Fibroblast of skin of scalp (primary cell): ENCODE measurements around the gene CARNS1.
A peak's percentile ranks its signal among the peaks of the same experiment; 100 is the strongest.
"Not testable (repeated sequence)": the region's sequence is repeated elsewhere in the genome, so short reads cannot be mapped to it uniquely, and the experiment has no call there.

Source experiments
- DNase-seq: peaks from one replicate; pipeline ENCODE4 v3.0.0-alpha.2; 2013

CARNS1 gene

GRCh38 chr11:67410984-67411784 lies 4.3 kb upstream of the CARNS1 start:
- DNase-seq: no peak

GRCh38 chr11:67411785-67412152 lies 3.7 kb upstream of the CARNS1 start:
- DNase-seq: no peak

- DNase-seq: no peak
These were observed 2.8 kb upstream of the CARNS1 start for GRCh38 chr11:67412495-67413179.

- DNase-seq: no peak
These were observed 2.1 kb upstream of the CARNS1 start for GRCh38 chr11:67413266-67413849.

- DNase-seq: peak; percentile 12
These were observed 1.2 kb downstream of the CARNS1 start for GRCh38 chr11:67416416-67417335.

GRCh38 chr11:67417425-67417824 lies 1.9 kb downstream of the CARNS1 start:
- DNase-seq: no peak

GRCh38 chr11:67418476-67419281 lies 3.2 kb downstream of the CARNS1 start:
- no peak for DNase-seq

GRCh38 chr11:67419325-67420049 lies 4.0 kb downstream of the CARNS1 start:
- DNase-seq: no peak

- DNase-seq: no peak
These were observed 4.7 kb downstream of the CARNS1 start for GRCh38 chr11:67420147-67420645.

GRCh38 chr11:67420646-67421429 lies 5.4 kb downstream of the CARNS1 start:
- peak; percentile 92 for DNase-seq

- DNase-seq: no peak
These were observed 6.1 kb downstream of the CARNS1 start for GRCh38 chr11:67421430-67422031.

- DNase-seq: no peak
These were observed 7.4 kb downstream of the CARNS1 start for GRCh38 chr11:67422891-67423290.

- DNase-seq: no peak
These were observed 8.0 kb downstream of the CARNS1 start for GRCh38 chr11:67423466-67423865.

- no peak for DNase-seq
These were observed 8.6 kb downstream of the CARNS1 start for GRCh38 chr11:67423891-67424613.

- DNase-seq: not testable (repeated sequence)
These were observed 11.9 kb downstream of the CARNS1 start for GRCh38 chr11:67427364-67427859.

- DNase-seq: peak; percentile 97
These were observed 12.8 kb downstream of the CARNS1 start, which contains the start of gene RPS6KB2 for GRCh38 chr11:67428052-67429001. TSS of gene RPS6KB2 (plus strand) at chr11:67428494. CDS start at chr11:67428546, 52 bp downstream.

- no peak for DNase-seq
These were observed 13.7 kb downstream of the CARNS1 start for GRCh38 chr11:67429038-67429668.
